ENCODE results near the gene ADAM23. TPM values are rescaled to one million over a fixed set of nuclear protein-coding genes. Genes with fewer than 3 reads are reported as not detected.

ADAM23 gene
- total and polyA plus RNA-seq, 2 experiments from 2014 or later: 1.8 to 4.4 TPM

DNA sequence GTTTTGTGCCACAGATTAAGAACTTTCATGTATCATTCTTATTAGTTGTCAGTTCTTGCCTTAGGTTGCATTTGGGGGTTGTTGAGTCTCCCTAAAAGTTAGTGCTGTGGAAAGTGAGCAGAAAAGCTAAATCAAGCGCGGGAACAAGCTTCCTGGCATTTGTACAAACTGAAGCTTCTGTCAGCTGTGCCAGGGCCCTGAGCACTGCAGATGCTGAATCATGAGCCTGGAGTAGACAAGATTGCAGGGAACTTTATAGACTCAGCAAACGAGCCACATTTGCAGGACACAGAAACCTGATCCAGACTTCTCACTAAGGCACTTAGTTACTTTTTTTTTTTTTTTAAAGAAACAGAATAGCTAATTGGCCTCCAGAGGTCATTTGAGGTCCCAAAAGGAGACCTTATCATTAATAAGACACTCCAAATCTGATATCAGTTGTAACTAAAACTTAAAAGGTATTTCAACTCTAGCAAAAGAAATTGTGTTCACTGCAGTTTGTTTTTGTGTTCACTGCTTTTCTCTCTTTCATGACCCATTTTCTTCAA is 88.7 kb downstream of the ADAM23 start:
- Histone ChIP-seq H2AFZ (no peak overlapping the region), H3K27me3 (replicated peaks; ENCODE audit: insufficient read depth) (no peaks in the 10 kb centered on the region), H4K20me1 (ENCODE audit: insufficient read depth) (no peaks in the 10 kb centered on the region), H3K36me3 (ENCODE audit: low read depth) (no peaks in the 10 kb centered on the region), H3K4me1 (ENCODE audit: insufficient read depth) (no peaks in the 10 kb centered on the region), H3K4me2 (ENCODE audit: unreplicated experiment) (no peak overlapping the region), H3K4me3 (no peak overlapping the region), H3K27ac (no peak overlapping the region), H3F3A (ENCODE audit: insufficient read depth) (no peaks in the 10 kb centered on the region), H3K79me2 (ENCODE audit: insufficient read depth) (no peaks in the 10 kb centered on the region), H3K9me2 (ENCODE audit: insufficient read depth) (no peaks in the 10 kb centered on the region), H3K9me3 (ENCODE audit: low read depth) (no peaks in the 10 kb centered on the region), H3K9ac (no peak overlapping the region)
- WGBS, 2 experiments (ENCODE audit: low coverage in 1 of 2, low lambda C conversion rate in 2 of 2, missing lambda C conversion rate in 2 of 2): 2 to 8% methylated on average over 3 of the region's 3 CpGs
- peak; percentile 23 for DNase-seq
- in situ Hi-C loops (cut with MboI): no loop called here
- no peak for TF ChIP-seq EZH2 (IDR thresholded peaks at IDR 0.05; ENCODE audit: insufficient read depth, poor library complexity, severe bottlenecking)

DNA sequence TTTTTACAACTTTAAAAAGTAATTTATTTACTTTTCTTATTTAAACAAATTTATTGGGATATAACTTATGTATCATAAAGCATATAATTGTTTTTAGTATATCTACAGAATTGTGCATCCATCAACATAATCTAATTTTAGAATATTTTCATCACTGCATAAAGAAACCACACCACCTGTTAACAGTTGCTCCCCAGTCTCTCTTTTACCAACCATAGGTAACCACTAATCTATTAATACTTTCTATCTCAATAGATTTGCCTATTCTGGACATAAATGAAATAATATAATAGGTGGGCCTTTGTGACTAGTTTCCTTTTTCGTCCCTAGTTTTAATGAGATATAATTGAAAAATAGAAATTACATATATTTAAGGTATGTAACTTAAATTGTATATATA is 90.6 kb downstream of the ADAM23 start:
- Histone ChIP-seq H3K9me2 (ENCODE audit: insufficient read depth) (no peaks in the 10 kb centered on the region), H3K79me2 (ENCODE audit: insufficient read depth) (no peaks in the 10 kb centered on the region), H3K9ac (no peak overlapping the region), H2AFZ (no peak overlapping the region), H3K27me3 (replicated peaks; ENCODE audit: insufficient read depth) (no peaks in the 10 kb centered on the region), H3K36me3 (ENCODE audit: low read depth) (no peaks in the 10 kb centered on the region), H3K27ac (no peak overlapping the region), H3K4me3 (no peak overlapping the region), H3K4me2 (ENCODE audit: unreplicated experiment) (no peak overlapping the region), H3K4me1 (ENCODE audit: insufficient read depth) (no peaks in the 10 kb centered on the region), H3K9me3 (ENCODE audit: low read depth) (no peaks in the 10 kb centered on the region), H3F3A (ENCODE audit: insufficient read depth) (no peaks in the 10 kb centered on the region), H4K20me1 (ENCODE audit: insufficient read depth) (no peaks in the 10 kb centered on the region)
- 74 to 79% methylated on average over 1 of the region's 1 CpG for WGBS, 2 experiments (ENCODE audit: low coverage in 1 of 2, low lambda C conversion rate in 2 of 2, missing lambda C conversion rate in 2 of 2)
- TF ChIP-seq EZH2phosphoT487 (IDR thresholded peaks at IDR 0.05; ENCODE audit: insufficient read depth, low read depth) (no peak), EZH2 (IDR thresholded peaks at IDR 0.05; ENCODE audit: insufficient read depth, poor library complexity, severe bottlenecking) (no peak)
- in situ Hi-C loops (cut with MboI): no loop called here
- DNase-seq: no peak

DNA sequence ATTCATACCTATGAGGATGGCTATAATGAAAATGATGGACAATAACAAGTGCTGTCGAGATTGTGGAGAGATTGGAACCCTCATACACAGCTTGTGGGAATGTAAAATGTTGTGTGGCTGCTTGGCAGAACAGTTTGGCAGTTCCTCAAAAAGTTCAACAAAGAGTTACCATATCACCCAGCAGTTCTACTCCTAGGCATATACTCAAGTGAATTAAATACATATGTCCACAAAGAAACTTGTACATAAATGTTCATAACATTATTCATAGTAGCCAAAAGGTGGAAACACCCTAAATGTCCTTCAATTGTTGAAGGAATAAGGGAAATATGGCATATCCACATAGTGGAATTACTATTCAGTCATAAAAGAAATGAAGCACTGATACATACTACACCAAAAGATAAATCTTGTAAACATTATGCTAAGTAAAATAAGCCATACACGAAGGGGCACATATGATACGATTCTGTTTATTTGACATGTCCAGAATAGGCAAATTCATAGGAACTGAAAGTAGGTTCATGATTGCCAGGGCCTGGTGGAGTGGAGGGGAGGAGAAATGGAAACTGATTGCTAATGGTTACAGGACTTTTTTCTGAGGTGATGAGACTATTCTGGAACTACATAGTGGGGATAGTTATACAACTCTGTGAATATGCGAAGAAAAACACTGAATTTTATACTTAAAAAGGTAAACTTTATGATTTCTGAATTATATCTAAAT is 92.1 kb downstream of the ADAM23 start:
- Histone ChIP-seq H3K9me3 (ENCODE audit: low read depth) (no peaks in the 10 kb centered on the region), H3K4me1 (ENCODE audit: insufficient read depth) (no peaks in the 10 kb centered on the region), H3K4me3 (no peak overlapping the region), H3K4me2 (ENCODE audit: unreplicated experiment) (no peak overlapping the region), H2AFZ (no peak overlapping the region), H4K20me1 (ENCODE audit: insufficient read depth) (no peaks in the 10 kb centered on the region), H3K27ac (no peak overlapping the region), H3K9me2 (ENCODE audit: insufficient read depth) (no peaks in the 10 kb centered on the region), H3K36me3 (ENCODE audit: low read depth) (no peaks in the 10 kb centered on the region), H3F3A (ENCODE audit: insufficient read depth) (no peaks in the 10 kb centered on the region), H3K9ac (no peak overlapping the region), H3K79me2 (ENCODE audit: insufficient read depth) (no peaks in the 10 kb centered on the region), H3K27me3 (replicated peaks; ENCODE audit: insufficient read depth) (no peaks in the 10 kb centered on the region)
- in situ Hi-C loops (cut with MboI): no loop called here
- no peak for TF ChIP-seq EZH2phosphoT487 (IDR thresholded peaks at IDR 0.05; ENCODE audit: insufficient read depth, low read depth)
- no peak for TF ChIP-seq EZH2 (IDR thresholded peaks at IDR 0.05; ENCODE audit: insufficient read depth, poor library complexity, severe bottlenecking)
- WGBS, 2 experiments (ENCODE audit: low coverage in 1 of 2, low lambda C conversion rate in 2 of 2, missing lambda C conversion rate in 2 of 2): 72 to 76% methylated on average over 4 of the region's 4 CpGs
- DNase-seq: no peak

DNA sequence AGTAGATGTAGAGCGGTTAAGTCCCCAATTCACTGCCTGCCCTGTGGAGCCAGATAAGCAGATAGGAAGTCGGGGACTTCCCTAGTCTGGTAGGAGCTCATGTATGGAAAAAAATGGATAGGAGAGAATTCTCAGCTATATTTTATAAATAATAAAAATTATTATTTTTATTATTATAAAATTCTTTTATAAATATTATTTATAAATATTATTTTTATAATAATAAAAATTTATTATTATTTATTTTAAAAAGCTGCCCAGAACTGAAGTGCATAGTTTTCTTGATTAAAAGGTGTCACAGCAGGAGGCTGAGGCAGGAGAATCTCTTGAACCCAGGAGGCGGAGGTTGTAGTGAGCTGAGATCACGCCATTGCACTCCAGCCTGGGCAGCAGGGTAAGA is 97.4 kb downstream of the ADAM23 start:
- H3K4me3 ChIP-seq: no peak overlapping the region
- in situ Hi-C loops (cut with MboI): no loop called here
- no peaks in the 10 kb centered on the region for H3K27me3 ChIP-seq (replicated peaks; ENCODE audit: insufficient read depth)
- no peaks in the 10 kb centered on the region for H3K36me3 ChIP-seq (ENCODE audit: low read depth)
- H2AFZ ChIP-seq: no peak overlapping the region
- H4K20me1 ChIP-seq (ENCODE audit: insufficient read depth): no peaks in the 10 kb centered on the region
- H3K79me2 ChIP-seq (ENCODE audit: insufficient read depth): no peaks in the 10 kb centered on the region
- H3K9ac ChIP-seq: no peak overlapping the region
- H3K27ac ChIP-seq: no peak overlapping the region
- no peak for DNase-seq
- no peaks in the 10 kb centered on the region for H3K9me3 ChIP-seq (ENCODE audit: low read depth)
- no peak overlapping the region for H3K4me2 ChIP-seq (ENCODE audit: unreplicated experiment)
- H3F3A ChIP-seq (ENCODE audit: insufficient read depth): no peaks in the 10 kb centered on the region
- H3K4me1 ChIP-seq (ENCODE audit: insufficient read depth): no peaks in the 10 kb centered on the region
- no peaks in the 10 kb centered on the region for H3K9me2 ChIP-seq (ENCODE audit: insufficient read depth)
- no peak for TF ChIP-seq EZH2phosphoT487 (IDR thresholded peaks at IDR 0.05; ENCODE audit: insufficient read depth, low read depth)
- no peak for TF ChIP-seq EZH2 (IDR thresholded peaks at IDR 0.05; ENCODE audit: insufficient read depth, poor library complexity, severe bottlenecking)
- WGBS, 2 experiments (ENCODE audit: low coverage in 1 of 2, low lambda C conversion rate in 2 of 2, missing lambda C conversion rate in 2 of 2): 93 to 97% methylated on average over 4 of the region's 4 CpGs
